ENCODE measurements around the gene BDH2. TPM values are rescaled to one million over a fixed set of nuclear protein-coding genes. Genes with fewer than 3 reads are reported as not detected.

The BDH2 gene
- total RNA-seq, 1 experiment from 2014 or later = 40.2 TPM

GRCh38 chr4:103074744-103075434 lies 24.7 kb downstream of the BDH2 start:
- Histone ChIP-seq H3K23ac (ENCODE audit: insufficient read length, low read depth, low read length) (no peak overlapping the region), H3T11ph (ENCODE audit: low read length) (no peak overlapping the region), H3K79me2 (ENCODE audit: insufficient read depth, low read length) (no peaks in the 10 kb centered on the region), H4K20me1 (ENCODE audit: control insufficient read depth, insufficient read depth, insufficient read length) (no peaks in the 10 kb centered on the region), H2AK5ac (ENCODE audit: insufficient read length, low read length) (no peak overlapping the region), H2BK15ac (ENCODE audit: low read depth, low read length) (no peak overlapping the region), H3K23me2 (ENCODE audit: insufficient read length, low read depth, low read length, poor library complexity, severe bottlenecking) (peaks cover 7% of the 10 kb centered on the region), H3K18ac (ENCODE audit: insufficient read length, low read depth, low read length) (no peak overlapping the region), H3K27me3 (ENCODE audit: insufficient read depth, low read length) (peaks cover 5% of the 10 kb centered on the region; the same call in 1 of the 2 replicates), H3K79me1 (ENCODE audit: insufficient read depth, low read depth, low read length, poor library complexity, severe bottlenecking) (no peaks in the 10 kb centered on the region), H3K27ac (ENCODE audit: insufficient read length, low read depth, low read length) (no peak overlapping the region), H3K14ac (ENCODE audit: insufficient read depth, low read length) (no peak overlapping the region), H2BK5ac (ENCODE audit: insufficient read length, low read length) (no peak overlapping the region), H3K56ac (ENCODE audit: insufficient read length, low read depth, low read length) (no peak overlapping the region), H4K5ac (ENCODE audit: insufficient read length, low read depth, low read length) (no peak overlapping the region), H2AFZ (ENCODE audit: low read length) (no peak overlapping the region), H2BK120ac (ENCODE audit: low read depth, low read length, poor library complexity, severe bottlenecking) (no peak overlapping the region), H4K91ac (ENCODE audit: insufficient read length, low read depth, low read length) (no peak overlapping the region), H4K8ac (replicated peaks; ENCODE audit: insufficient read length, low read depth, low read length) (no peak overlapping the region), H3K4me1 (ENCODE audit: insufficient read depth, low read length) (no peaks in the 10 kb centered on the region), H3K9ac (ENCODE audit: extremely low read depth, insufficient read length, low read length) (no peak overlapping the region), H3K4me2 (ENCODE audit: insufficient read depth, insufficient read length, low read length) (peak overlapping the region; percentile 87), H3K9me3 (ENCODE audit: control insufficient read depth, low read depth, low read length) (no peaks in the 10 kb centered on the region), H2BK20ac (ENCODE audit: low read depth, low read length, poor library complexity, severe bottlenecking) (no peak overlapping the region), H2BK12ac (ENCODE audit: insufficient read length, low read depth, low read length) (no peak overlapping the region), H3K4ac (ENCODE audit: low read depth, low read length) (no peak overlapping the region)
- no CpG with 5 or more reads among the region's 9 CpGs for WGBS (ENCODE audit: extremely low coverage, insufficient read length, low lambda C conversion rate)
- H3K27ac Mint-ChIP-seq = no peak overlapping the region
- H3K9me3 Mint-ChIP-seq = no peaks in the 10 kb centered on the region
- peaks cover 34% of the 10 kb centered on the region for H3K27me3 Mint-ChIP-seq (ENCODE audit: low read depth)
- DNase-seq = no peak
- H3K36me3 Mint-ChIP-seq (ENCODE audit: insufficient read depth in 1 of 3, low read depth in 3 of 3) = no peaks in the 10 kb centered on the region
- TF ChIP-seq, protein P1, sequence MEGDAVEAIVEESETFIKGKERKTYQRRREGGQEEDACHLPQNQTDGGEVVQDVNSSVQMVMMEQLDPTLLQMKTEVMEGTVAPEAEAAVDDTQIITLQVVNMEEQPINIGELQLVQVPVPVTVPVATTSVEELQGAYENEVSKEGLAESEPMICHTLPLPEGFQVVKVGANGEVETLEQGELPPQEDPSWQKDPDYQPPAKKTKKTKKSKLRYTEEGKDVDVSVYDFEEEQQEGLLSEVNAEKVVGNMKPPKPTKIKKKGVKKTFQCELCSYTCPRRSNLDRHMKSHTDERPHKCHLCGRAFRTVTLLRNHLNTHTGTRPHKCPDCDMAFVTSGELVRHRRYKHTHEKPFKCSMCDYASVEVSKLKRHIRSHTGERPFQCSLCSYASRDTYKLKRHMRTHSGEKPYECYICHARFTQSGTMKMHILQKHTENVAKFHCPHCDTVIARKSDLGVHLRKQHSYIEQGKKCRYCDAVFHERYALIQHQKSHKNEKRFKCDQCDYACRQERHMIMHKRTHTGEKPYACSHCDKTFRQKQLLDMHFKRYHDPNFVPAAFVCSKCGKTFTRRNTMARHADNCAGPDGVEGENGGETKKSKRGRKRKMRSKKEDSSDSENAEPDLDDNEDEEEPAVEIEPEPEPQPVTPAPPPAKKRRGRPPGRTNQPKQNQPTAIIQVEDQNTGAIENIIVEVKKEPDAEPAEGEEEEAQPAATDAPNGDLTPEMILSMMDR (conservative IDR thresholded peaks at IDR 0.05) = no peak
- no peak overlapping the region; a peak in 1 of 5 replicates for H3K4me3 Mint-ChIP-seq
- H3K4me1 Mint-ChIP-seq = peaks cover 18 to 21% of the 10 kb centered on the region in 2 experiments

Measured in H9 (cell line).